ENCODE measurements around the gene CA10.

The CA10 gene

DNA sequence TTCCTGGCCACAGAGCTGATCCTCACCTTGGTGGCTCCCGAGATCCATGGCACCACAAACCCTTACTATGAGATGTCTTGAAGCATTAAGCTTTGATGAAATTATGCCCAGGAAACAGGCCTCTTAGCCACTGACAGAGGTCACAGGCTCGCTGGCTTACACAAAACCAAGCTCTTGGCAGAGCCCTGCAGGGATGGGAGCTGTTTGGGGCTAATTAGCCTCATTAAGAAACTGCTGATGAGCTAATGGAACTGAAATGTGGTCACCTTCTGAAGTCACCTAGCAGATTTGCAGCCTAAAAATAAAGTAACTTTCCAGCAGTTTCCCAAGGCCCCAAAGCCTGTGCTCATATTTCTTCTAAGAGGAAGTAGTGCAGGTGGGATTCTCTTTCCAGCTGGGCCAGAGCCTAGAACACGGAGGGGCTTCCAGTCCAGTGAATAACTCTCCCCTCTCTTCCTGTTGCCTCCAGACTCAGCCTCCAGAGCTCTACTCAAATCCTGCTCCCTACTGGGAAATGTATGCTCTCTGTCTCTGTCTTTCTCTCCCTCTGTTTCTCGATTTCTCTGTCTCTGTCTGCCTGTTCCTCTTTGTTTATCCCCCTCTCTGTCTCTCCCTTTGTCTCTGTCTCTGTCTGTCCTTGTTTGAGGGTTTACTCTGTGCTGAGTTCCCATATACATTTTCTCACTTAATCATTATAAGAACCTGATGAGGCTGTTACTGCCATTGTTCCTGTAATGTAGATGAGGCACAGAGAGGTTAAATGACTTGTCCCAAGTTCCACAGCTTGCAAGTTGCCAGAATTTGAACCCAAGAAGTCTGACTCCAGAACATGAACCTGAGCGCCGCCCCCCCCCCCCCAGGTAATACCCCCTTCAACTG is 338.9 kb downstream of the CA10 start:
- H3K4me3 ChIP-seq (ENCODE audit: low read depth in 1 of 2, low read length in 2 of 2) = no peak overlapping the region
- H3K9me3 ChIP-seq (ENCODE audit: insufficient read depth, low read length, severe bottlenecking) = no peaks in the 10 kb centered on the region
- peaks cover 5% of the 10 kb centered on the region for H3K27me3 ChIP-seq (ENCODE audit: insufficient read depth, low read length, poor library complexity)

GRCh38 chr17:51818777-51819176 is 339.7 kb downstream of the CA10 start:
- Histone ChIP-seq H3K36me3 (ENCODE audit: insufficient read depth, low read length) (no peaks in the 10 kb centered on the region), H3K9ac (ENCODE audit: low read depth, low read length) (no peak overlapping the region), H3K4me2 (ENCODE audit: insufficient read depth, low read length) (no peak overlapping the region), H4K20me1 (ENCODE audit: insufficient read depth, low read length) (no peaks in the 10 kb centered on the region), H3K4me1 (ENCODE audit: insufficient read depth, low read length) (no peaks in the 10 kb centered on the region), H3K4me3 (ENCODE audit: low read depth in 1 of 2, low read length in 2 of 2) (no peak overlapping the region), H3K27ac (ENCODE audit: low read length) (no peak overlapping the region), H3K79me2 (ENCODE audit: insufficient read depth, low read length) (no peaks in the 10 kb centered on the region), H3K9me3 (ENCODE audit: insufficient read depth, low read length, severe bottlenecking) (no peaks in the 10 kb centered on the region), H2AFZ (ENCODE audit: low read depth, low read length) (no peak overlapping the region), H3K27me3 (ENCODE audit: insufficient read depth, low read length, poor library complexity) (peaks cover 5% of the 10 kb centered on the region)
- no peak for DNase-seq
- TF ChIP-seq, protein P1, sequence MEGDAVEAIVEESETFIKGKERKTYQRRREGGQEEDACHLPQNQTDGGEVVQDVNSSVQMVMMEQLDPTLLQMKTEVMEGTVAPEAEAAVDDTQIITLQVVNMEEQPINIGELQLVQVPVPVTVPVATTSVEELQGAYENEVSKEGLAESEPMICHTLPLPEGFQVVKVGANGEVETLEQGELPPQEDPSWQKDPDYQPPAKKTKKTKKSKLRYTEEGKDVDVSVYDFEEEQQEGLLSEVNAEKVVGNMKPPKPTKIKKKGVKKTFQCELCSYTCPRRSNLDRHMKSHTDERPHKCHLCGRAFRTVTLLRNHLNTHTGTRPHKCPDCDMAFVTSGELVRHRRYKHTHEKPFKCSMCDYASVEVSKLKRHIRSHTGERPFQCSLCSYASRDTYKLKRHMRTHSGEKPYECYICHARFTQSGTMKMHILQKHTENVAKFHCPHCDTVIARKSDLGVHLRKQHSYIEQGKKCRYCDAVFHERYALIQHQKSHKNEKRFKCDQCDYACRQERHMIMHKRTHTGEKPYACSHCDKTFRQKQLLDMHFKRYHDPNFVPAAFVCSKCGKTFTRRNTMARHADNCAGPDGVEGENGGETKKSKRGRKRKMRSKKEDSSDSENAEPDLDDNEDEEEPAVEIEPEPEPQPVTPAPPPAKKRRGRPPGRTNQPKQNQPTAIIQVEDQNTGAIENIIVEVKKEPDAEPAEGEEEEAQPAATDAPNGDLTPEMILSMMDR (IDR thresholded peaks at IDR 0.05; ENCODE audit: borderline replicate concordance, extremely low read depth, low read length, poor library complexity, severe bottlenecking) = no peak
- TF ChIP-seq EZH2 (IDR thresholded peaks at IDR 0.05; ENCODE audit: borderline replicate concordance, low read depth, low read length, severe bottlenecking) = no peak
- no peak for ATAC-seq (ENCODE audit: insufficient read depth, low read depth)

More for the DNA sequence above, 338.9 kb downstream of the CA10 start:
- TF ChIP-seq, protein P1 (IDR thresholded peaks at IDR 0.05; ENCODE audit: borderline replicate concordance, extremely low read depth, low read length, poor library complexity, severe bottlenecking) = no peak
- no peak for TF ChIP-seq EZH2 (IDR thresholded peaks at IDR 0.05; ENCODE audit: borderline replicate concordance, low read depth, low read length, severe bottlenecking)
- DNase-seq = no peak
- Histone ChIP-seq H3K4me1 (ENCODE audit: insufficient read depth, low read length) (no peaks in the 10 kb centered on the region), H3K27ac (ENCODE audit: low read length) (no peak overlapping the region), H3K4me2 (ENCODE audit: insufficient read depth, low read length) (no peak overlapping the region), H4K20me1 (ENCODE audit: insufficient read depth, low read length) (no peaks in the 10 kb centered on the region), H2AFZ (ENCODE audit: low read depth, low read length) (no peak overlapping the region), H3K9ac (ENCODE audit: low read depth, low read length) (no peak overlapping the region), H3K36me3 (ENCODE audit: insufficient read depth, low read length) (no peaks in the 10 kb centered on the region), H3K79me2 (ENCODE audit: insufficient read depth, low read length) (no peaks in the 10 kb centered on the region)
- ATAC-seq (ENCODE audit: insufficient read depth, low read depth) = no peak

- DNase-seq = no peak
- Histone ChIP-seq H3K4me1 (ENCODE audit: insufficient read depth, low read length) (no peaks in the 10 kb centered on the region), H3K27me3 (ENCODE audit: insufficient read depth, low read length, poor library complexity) (peaks cover 5% of the 10 kb centered on the region), H3K4me2 (ENCODE audit: insufficient read depth, low read length) (no peak overlapping the region), H4K20me1 (ENCODE audit: insufficient read depth, low read length) (no peaks in the 10 kb centered on the region), H2AFZ (ENCODE audit: low read depth, low read length) (no peak overlapping the region), H3K36me3 (ENCODE audit: insufficient read depth, low read length) (no peaks in the 10 kb centered on the region), H3K4me3 (ENCODE audit: low read depth in 1 of 2, low read length in 2 of 2) (no peak overlapping the region), H3K27ac (ENCODE audit: low read length) (no peak overlapping the region), H3K9ac (ENCODE audit: low read depth, low read length) (no peak overlapping the region), H3K9me3 (ENCODE audit: insufficient read depth, low read length, severe bottlenecking) (no peaks in the 10 kb centered on the region), H3K79me2 (ENCODE audit: insufficient read depth, low read length) (no peaks in the 10 kb centered on the region)
- TF ChIP-seq EZH2 (IDR thresholded peaks at IDR 0.05; ENCODE audit: borderline replicate concordance, low read depth, low read length, severe bottlenecking) = no peak
- TF ChIP-seq, protein P1 (IDR thresholded peaks at IDR 0.05; ENCODE audit: borderline replicate concordance, extremely low read depth, low read length, poor library complexity, severe bottlenecking) = no peak
- no peak for ATAC-seq (ENCODE audit: insufficient read depth, low read depth)
Observed at GRCh38 chr17:51817955-51818354, 340.6 kb downstream of the CA10 start.

Measured in DND-41 (cell line).